AG20443 (cell line): ENCODE data around the gene APBB1.

Experiments used
- DNase-seq: peaks from one replicate; pipeline ENCODE4 v3.0.0; 2012; ENCODE audit warnings: low spot score, mixed read lengths

Gene APBB1

GRCh38 chr11:6419009-6419631 is at the start of gene APBB1:
Gene APBB1 (minus strand): TSS chr11:6419094. CDS start chr11:6411347, 7,747 bp downstream.
- DNase-seq: peak; percentile 94

- DNase-seq: no peak
Measured at GRCh38 chr11:6459099-6459450, 40.2 kb upstream of the APBB1 start.

- no peak for DNase-seq
Measured at GRCh38 chr11:6458352-6459098, 39.6 kb upstream of the APBB1 start.

- DNase-seq: no peak
Measured at GRCh38 chr11:6457581-6458320, 38.9 kb upstream of the APBB1 start.

- DNase-seq: no peak
Measured at GRCh38 chr11:6456361-6457073, 37.6 kb upstream of the APBB1 start.

- no peak for DNase-seq
Measured at GRCh38 chr11:6455070-6455469, 36.2 kb upstream of the APBB1 start.

GRCh38 chr11:6453152-6453551 is 34.3 kb upstream of the APBB1 start:
- no peak for DNase-seq

- DNase-seq: peak; percentile 57
Measured at GRCh38 chr11:6452219-6452618, 33.3 kb upstream of the APBB1 start.

GRCh38 chr11:6448574-6448973 is 29.7 kb upstream of the APBB1 start:
- DNase-seq: no peak

GRCh38 chr11:6443269-6444003 is 24.5 kb upstream of the APBB1 start:
- DNase-seq: peak; percentile 85

GRCh38 chr11:6442441-6442840 is 23.5 kb upstream of the APBB1 start:
- DNase-seq: no peak

- no peak for DNase-seq
Measured at GRCh38 chr11:6440906-6441358, 22.0 kb upstream of the APBB1 start, which contains the start of gene HPX. Gene HPX (minus strand): TSS chr11:6440987. CDS start chr11:6440963, 24 bp downstream.

- DNase-seq: peak; percentile 82
Measured at GRCh38 chr11:6438979-6439571, 20.2 kb upstream of the APBB1 start.

GRCh38 chr11:6437993-6438392 is 19.1 kb upstream of the APBB1 start:
- DNase-seq: no peak

GRCh38 chr11:6437423-6437822 is 18.5 kb upstream of the APBB1 start:
- no peak for DNase-seq

GRCh38 chr11:6433998-6434660 is 15.2 kb upstream of the APBB1 start:
- no peak for DNase-seq

GRCh38 chr11:6431861-6432260 is 13.0 kb upstream of the APBB1 start:
- peak; percentile 76 for DNase-seq

- no peak for DNase-seq
Measured at GRCh38 chr11:6427516-6427915, 8.6 kb upstream of the APBB1 start.

GRCh38 chr11:6420677-6421076 is 1.8 kb upstream of the APBB1 start:
- no peak for DNase-seq

GRCh38 chr11:6418557-6419008 is 311 bp downstream of the APBB1 start:
- no peak for DNase-seq
